GM23338 (cell line): Measurements from ENCODE around the gene COX6B2. TPM values are rescaled to one million over a fixed set of nuclear protein-coding genes. Genes with fewer than 3 reads are reported as not detected.

Source experiments
- ATAC-seq: fragments of 200-7000 bp; cut with Tn5 transposase; 3 replicates; pipeline ENCODE4 v1.9.1; 2020
- DNase-seq: peaks from one replicate; pipeline ENCODE4 v3.0.0-alpha.2; 2015; ENCODE audit warnings: low spot score
- H2AFZ ChIP-seq: fragments of 200-600 bp; sonication (generic); 2 replicates; pipeline ENCODE4 v1.8.0; 2016; ENCODE audit warnings: antibody characterized with exemption, mild to moderate bottlenecking, moderate library complexity
- H3F3A ChIP-seq: fragments of 200-600 bp; sonication (generic); replicated peaks from 2 replicates; pipeline ENCODE4 v1.8.0; 2017; ENCODE audit warnings: antibody characterized with exemption, mixed run types, low read depth
- H3K27ac ChIP-seq: fragments of 200-600 bp; sonication (generic); 2 replicates; pipeline ENCODE4 v1.6.1; 2016; ENCODE audit warnings: low read depth
- H3K27me3 ChIP-seq: fragments of 200-600 bp; sonication (generic); 2 replicates; pipeline ENCODE4 v1.8.0; 2016; ENCODE audit warnings: mild to moderate bottlenecking, mixed run types, moderate library complexity; ENCODE audit not compliant: insufficient read depth
- H3K36me3 ChIP-seq: fragments of 200-600 bp; sonication (generic); 2 replicates; pipeline ENCODE4 v1.8.0; 2016; ENCODE audit warnings: mild to moderate bottlenecking; ENCODE audit not compliant: insufficient read depth
- H3K4me1 ChIP-seq: fragments of 200-600 bp; sonication (generic); 2 replicates; pipeline ENCODE4 v1.8.0; 2016; ENCODE audit warnings: mild to moderate bottlenecking, moderate library complexity; ENCODE audit not compliant: insufficient read depth
- H3K4me2 ChIP-seq: fragments of 200-600 bp; sonication (generic); 2 replicates; pipeline ENCODE4 v1.7.1; 2017; ENCODE audit warnings: mixed run types
- H3K4me3 ChIP-seq: fragments of 200-600 bp; sonication (generic); 2 replicates; pipeline ENCODE4 v1.6.1; 2016; ENCODE audit warnings: mixed run types
- H3K79me2 ChIP-seq: fragments of 200-600 bp; sonication (generic); replicated peaks from 2 replicates; pipeline ENCODE4 v1.8.0; 2017; ENCODE audit warnings: mild to moderate bottlenecking; ENCODE audit not compliant: insufficient read depth
- H3K9me2 ChIP-seq: fragments of 200-600 bp; sonication (generic); 2 replicates; pipeline ENCODE4 v1.8.0; 2017; ENCODE audit not compliant: insufficient read depth
- H4K20me1 ChIP-seq: fragments of 200-600 bp; sonication (generic); replicated peaks from 2 replicates; pipeline ENCODE4 v1.8.0; 2017; ENCODE audit warnings: mild to moderate bottlenecking; ENCODE audit not compliant: insufficient read depth
- H3K27ac Mint-ChIP-seq: 2 replicates; pipeline ENCODE4 v1.8.0; 2020; ENCODE audit warnings: inconsistent platforms, mild to moderate bottlenecking, moderate library complexity, mixed read lengths
- H3K27me3 Mint-ChIP-seq: 3 replicates; pipeline ENCODE4 v1.8.0; 2022; ENCODE audit warnings: low read depth, mild to moderate bottlenecking, moderate library complexity, mixed read lengths, inconsistent platforms; ENCODE audit not compliant: insufficient read depth, poor library complexity
- H3K36me3 Mint-ChIP-seq: 3 replicates; pipeline ENCODE4 v1.8.0; 2021; ENCODE audit warnings: low read depth, mild to moderate bottlenecking, inconsistent platforms, moderate library complexity, mixed read lengths
- H3K4me1 Mint-ChIP-seq: 3 replicates; pipeline ENCODE4 v1.8.0; 2020; ENCODE audit warnings: mild to moderate bottlenecking, inconsistent platforms, mixed read lengths
- H3K4me3 Mint-ChIP-seq: 3 replicates; pipeline ENCODE4 v1.8.0; 2021; ENCODE audit warnings: moderate library complexity, mild to moderate bottlenecking, inconsistent platforms, mixed read lengths
- H3K9me3 Mint-ChIP-seq: 3 replicates; pipeline ENCODE4 v1.8.0; 2020; ENCODE audit warnings: moderate library complexity, mild to moderate bottlenecking, inconsistent platforms, mixed read lengths
- CREB1 ChIP-seq: fragments of 250-450 bp; sonication (Bioruptor Pico); IDR thresholded peaks from 2 replicates; pipeline ENCODE4 v1.5.0; 2020; ENCODE audit warnings: low read depth, mild to moderate bottlenecking, moderate library complexity
- ETS1 ChIP-seq: IDR thresholded peaks from 2 replicates; pipeline ENCODE4 v1.6.1; 2016; ENCODE audit warnings: antibody characterized with exemption
- EZH2 ChIP-seq: fragments of 200-600 bp; sonication (generic); IDR thresholded peaks from one replicate; pipeline ENCODE4 v1.8.0; 2017; ENCODE audit warnings: antibody characterized with exemption, mild to moderate bottlenecking, low read depth; ENCODE audit not compliant: unreplicated experiment
- EZH2phosphoT487 ChIP-seq: fragments of 200-600 bp; sonication (generic); IDR thresholded peaks from one replicate; pipeline ENCODE4 v1.8.1; 2018; ENCODE audit warnings: antibody characterized with exemption; ENCODE audit not compliant: unreplicated experiment
- JUNB ChIP-seq: IDR thresholded peaks from one replicate; pipeline ENCODE4 v1.6.1; 2016; ENCODE audit warnings: antibody characterized with exemption; ENCODE audit not compliant: unreplicated experiment
- NANOG ChIP-seq: IDR thresholded peaks from 2 replicates; pipeline ENCODE4 v1.6.1; 2016; ENCODE audit warnings: antibody characterized with exemption, borderline replicate concordance
- POLR2AphosphoS5 ChIP-seq: IDR thresholded peaks from 2 replicates; pipeline ENCODE4 v1.6.1; 2016; ENCODE audit warnings: antibody characterized with exemption, low read depth
- STAT1 ChIP-seq: IDR thresholded peaks from one replicate; pipeline ENCODE4 v1.6.1; 2016; ENCODE audit warnings: antibody characterized with exemption; ENCODE audit not compliant: unreplicated experiment
- ZNF114 ChIP-seq: fragments of 250-450 bp; sonication (Bioruptor Pico); IDR thresholded peaks from 2 replicates; pipeline ENCODE4 v1.5.0; 2020; ENCODE audit warnings: mild to moderate bottlenecking, moderate library complexity
- ZNF331 ChIP-seq: fragments of 250-450 bp; sonication (Bioruptor Pico); IDR thresholded peaks from 2 replicates; pipeline ENCODE4 v1.5.0; 2020; ENCODE audit warnings: low read depth, mild to moderate bottlenecking, moderate library complexity
- polyA plus RNA-seq: library from polyadenylated mRNA; unstranded; fragments of >200 nt; fragmentation: Nextera tagmentation; extraction: Ambion mirVana; gene quantifications from 2 replicates; pipeline ENCODE4 v1.2.1, GENCODE V29; 2016
- total RNA-seq: library from RNA; depleted of rRNA; stranded (reverse); fragments of >200 nt; shearing (Covaris generic); gene quantifications from 2 replicates; pipeline ENCODE4 v1.2.3, GENCODE V29; 2014
- TF ChIP-seq, protein P1 (sequence below), 2 experiments: fragments of 200-600 bp in 1 of 2; sonication (generic) in 1 of 2; conservative IDR thresholded peaks; 2 replicates each; pipeline versions ENCODE4 v1.5.1 to v1.6.1; 2016 to 2017; ENCODE audit warnings: antibody characterized with exemption in 2 of 2, low read depth in 2 of 2, mild to moderate bottlenecking in 2 of 2, moderate library complexity in 1 of 2

The COX6B2 gene
- total and polyA plus RNA-seq, 2 experiments from 2014 or later, result 2.7 to 5.3 TPM

GRCh38 chr19:55315956-55316525 lies 38.5 kb downstream of the COX6B2 start (continued):
- TF ChIP-seq JUNB, result no peak
- TF ChIP-seq EZH2phosphoT487, result no peak
- no peak for TF ChIP-seq ZNF114 (CRISPR knock-in tag)
- no peak for TF ChIP-seq ZNF331 (CRISPR knock-in tag)
- TF ChIP-seq POLR2AphosphoS5, result no peak
- no peak for TF ChIP-seq STAT1
- no peak for TF ChIP-seq ETS1

GRCh38 chr19:55314396-55314795 lies 40.1 kb downstream of the COX6B2 start:
- ATAC-seq, result no peak; the same call in 2 of the 3 replicates
- Histone ChIP-seq H2AFZ (no peak overlapping the region), H3K4me2 (no peak overlapping the region), H4K20me1 (no peaks in the 10 kb centered on the region; the same call in 1 of the 2 replicates), H3F3A (no peaks in the 10 kb centered on the region; the same call in 1 of the 2 replicates), H3K4me1 (peaks cover 5% of the 10 kb centered on the region; the same call in 1 of the 2 replicates), H3K4me3 (no peak overlapping the region), H3K36me3 (no peaks in the 10 kb centered on the region), H3K9me2 (no peaks in the 10 kb centered on the region), H3K27me3 (no peaks in the 10 kb centered on the region), H3K27ac (no peak overlapping the region), H3K79me2 (no peaks in the 10 kb centered on the region)
- no peaks in the 10 kb centered on the region for H3K9me3 Mint-ChIP-seq
- peaks cover 6% of the 10 kb centered on the region for H3K4me1 Mint-ChIP-seq
- H3K4me3 Mint-ChIP-seq, result no peak overlapping the region
- no peak for TF ChIP-seq EZH2
- no peak for TF ChIP-seq EZH2phosphoT487
- no peak for TF ChIP-seq POLR2AphosphoS5
- TF ChIP-seq NANOG, result no peak
- no peak for TF ChIP-seq ZNF114 (CRISPR knock-in tag)
- TF ChIP-seq JUNB, result no peak
- H3K27ac Mint-ChIP-seq, result no peak overlapping the region
- H3K27me3 Mint-ChIP-seq, result peaks cover 9% of the 10 kb centered on the region
- no peak for DNase-seq
- peaks cover 8% of the 10 kb centered on the region for H3K36me3 Mint-ChIP-seq

GRCh38 chr19:55312621-55313512 lies 41.7 kb downstream of the COX6B2 start:
- Mint-ChIP-seq H3K27me3 (peaks cover 9% of the 10 kb centered on the region), H3K4me3 (no peak overlapping the region; the same call in 2 of the 3 replicates), H3K27ac (no peak overlapping the region), H3K4me1 (peaks cover 6% of the 10 kb centered on the region), H3K36me3 (peaks cover 16% of the 10 kb centered on the region), H3K9me3 (no peaks in the 10 kb centered on the region)
- H3K36me3 ChIP-seq, result peaks cover 3% of the 10 kb centered on the region; the same call in 1 of the 2 replicates
- H3K79me2 ChIP-seq, result no peaks in the 10 kb centered on the region
- no peak overlapping the region for H3K27ac ChIP-seq
- no peaks in the 10 kb centered on the region for H3K27me3 ChIP-seq
- no peaks in the 10 kb centered on the region for H3K9me2 ChIP-seq
- no peaks in the 10 kb centered on the region; the same call in 1 of the 2 replicates for H3F3A ChIP-seq
- H2AFZ ChIP-seq, result no peak overlapping the region
- no peak overlapping the region for H3K4me3 ChIP-seq
- H3K4me2 ChIP-seq, result no peak overlapping the region
- H3K4me1 ChIP-seq, result peaks cover 5% of the 10 kb centered on the region; the same call in 1 of the 2 replicates
- peak; percentile 29 for ATAC-seq
- peak; percentile 44 for DNase-seq
- no peaks in the 10 kb centered on the region; the same call in 1 of the 2 replicates for H4K20me1 ChIP-seq
- TF ChIP-seq ETS1 (no peak), ZNF114 (CRISPR knock-in tag) (no peak), STAT1 (no peak), EZH2 (no peak), CREB1 (no peak), NANOG (no peak), POLR2AphosphoS5 (no peak)
- TF ChIP-seq, protein P1, sequence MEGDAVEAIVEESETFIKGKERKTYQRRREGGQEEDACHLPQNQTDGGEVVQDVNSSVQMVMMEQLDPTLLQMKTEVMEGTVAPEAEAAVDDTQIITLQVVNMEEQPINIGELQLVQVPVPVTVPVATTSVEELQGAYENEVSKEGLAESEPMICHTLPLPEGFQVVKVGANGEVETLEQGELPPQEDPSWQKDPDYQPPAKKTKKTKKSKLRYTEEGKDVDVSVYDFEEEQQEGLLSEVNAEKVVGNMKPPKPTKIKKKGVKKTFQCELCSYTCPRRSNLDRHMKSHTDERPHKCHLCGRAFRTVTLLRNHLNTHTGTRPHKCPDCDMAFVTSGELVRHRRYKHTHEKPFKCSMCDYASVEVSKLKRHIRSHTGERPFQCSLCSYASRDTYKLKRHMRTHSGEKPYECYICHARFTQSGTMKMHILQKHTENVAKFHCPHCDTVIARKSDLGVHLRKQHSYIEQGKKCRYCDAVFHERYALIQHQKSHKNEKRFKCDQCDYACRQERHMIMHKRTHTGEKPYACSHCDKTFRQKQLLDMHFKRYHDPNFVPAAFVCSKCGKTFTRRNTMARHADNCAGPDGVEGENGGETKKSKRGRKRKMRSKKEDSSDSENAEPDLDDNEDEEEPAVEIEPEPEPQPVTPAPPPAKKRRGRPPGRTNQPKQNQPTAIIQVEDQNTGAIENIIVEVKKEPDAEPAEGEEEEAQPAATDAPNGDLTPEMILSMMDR (conservative IDR thresholded peaks at IDR 0.05; ENCODE audit: low read depth in 2 of 2), result no peak
